GM19239 (cell line): Measurements from ENCODE around the gene ASCL3.
A peak's percentile ranks its signal among the peaks of the same experiment; 100 is the strongest.
"Not testable (repeated sequence)": the region's sequence is repeated elsewhere in the genome, so short reads cannot be mapped to it uniquely, and the experiment has no call there.

Experiments used
- DNase-seq: peaks from one replicate; pipeline ENCODE4 v3.0.0; 2011; ENCODE audit warnings: low spot score; ENCODE audit not compliant: insufficient read length
- FAIRE-seq: peaks from 2 replicates; lab custom pipeline; 2011; peaks lifted over from hg19 to GRCh38; lab: Jason Lieb, UNC

ASCL3 gene, protein sequence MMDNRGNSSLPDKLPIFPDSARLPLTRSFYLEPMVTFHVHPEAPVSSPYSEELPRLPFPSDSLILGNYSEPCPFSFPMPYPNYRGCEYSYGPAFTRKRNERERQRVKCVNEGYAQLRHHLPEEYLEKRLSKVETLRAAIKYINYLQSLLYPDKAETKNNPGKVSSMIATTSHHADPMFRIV

DNA sequence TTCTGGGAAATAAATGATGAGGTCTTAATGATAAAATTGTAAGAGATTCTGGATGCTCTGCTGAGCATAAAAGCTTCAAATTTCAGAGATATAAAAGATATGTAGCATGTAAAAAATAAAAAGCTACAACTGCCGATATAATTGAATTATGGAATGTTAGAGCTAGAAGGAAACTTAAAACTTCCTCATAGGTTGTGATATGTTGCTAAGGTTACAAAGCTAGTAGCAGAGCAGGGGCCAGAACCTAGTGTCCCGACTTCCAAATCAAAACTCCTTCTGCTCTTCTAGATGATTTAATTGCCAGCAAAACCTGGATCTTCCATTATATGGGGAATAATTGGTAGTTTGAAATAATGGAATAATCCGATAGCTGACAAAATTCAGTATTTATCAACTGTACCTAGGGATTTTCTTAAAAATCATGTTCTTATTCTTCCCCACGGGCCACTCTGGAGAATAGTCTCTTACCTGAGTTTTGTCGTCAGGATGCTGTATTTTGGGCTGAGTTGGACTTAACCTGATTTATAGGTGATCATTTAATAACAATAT, at the start of gene ASCL3:
Gene ASCL3 (minus strand): TSS at position 499 of the 549 bp plus-strand sequence. CDS start 4,855 bp downstream, outside the sequence.
- no peak for FAIRE-seq
- no peak for DNase-seq

DNA sequence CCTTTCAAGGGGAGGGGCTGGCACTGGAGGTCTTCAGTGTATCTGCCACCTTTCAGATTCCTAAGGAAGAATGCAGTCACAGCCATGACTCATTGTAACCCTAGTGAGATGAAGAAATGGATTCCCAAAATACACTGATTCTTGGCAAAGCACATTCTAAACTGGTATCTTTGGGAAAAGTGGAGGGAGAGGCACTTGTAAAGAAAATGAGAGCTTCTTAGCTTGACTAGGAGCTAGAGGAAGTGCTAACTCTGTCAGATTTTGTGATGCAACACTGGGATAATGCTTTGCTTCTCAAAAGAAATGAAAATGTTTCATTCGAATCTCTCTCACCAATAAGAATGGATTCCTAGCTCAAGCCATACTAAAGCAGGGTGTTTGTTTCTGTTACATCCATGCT, 46.6 kb upstream of the ASCL3 start:
- FAIRE-seq: no peak
- DNase-seq: no peak

DNA sequence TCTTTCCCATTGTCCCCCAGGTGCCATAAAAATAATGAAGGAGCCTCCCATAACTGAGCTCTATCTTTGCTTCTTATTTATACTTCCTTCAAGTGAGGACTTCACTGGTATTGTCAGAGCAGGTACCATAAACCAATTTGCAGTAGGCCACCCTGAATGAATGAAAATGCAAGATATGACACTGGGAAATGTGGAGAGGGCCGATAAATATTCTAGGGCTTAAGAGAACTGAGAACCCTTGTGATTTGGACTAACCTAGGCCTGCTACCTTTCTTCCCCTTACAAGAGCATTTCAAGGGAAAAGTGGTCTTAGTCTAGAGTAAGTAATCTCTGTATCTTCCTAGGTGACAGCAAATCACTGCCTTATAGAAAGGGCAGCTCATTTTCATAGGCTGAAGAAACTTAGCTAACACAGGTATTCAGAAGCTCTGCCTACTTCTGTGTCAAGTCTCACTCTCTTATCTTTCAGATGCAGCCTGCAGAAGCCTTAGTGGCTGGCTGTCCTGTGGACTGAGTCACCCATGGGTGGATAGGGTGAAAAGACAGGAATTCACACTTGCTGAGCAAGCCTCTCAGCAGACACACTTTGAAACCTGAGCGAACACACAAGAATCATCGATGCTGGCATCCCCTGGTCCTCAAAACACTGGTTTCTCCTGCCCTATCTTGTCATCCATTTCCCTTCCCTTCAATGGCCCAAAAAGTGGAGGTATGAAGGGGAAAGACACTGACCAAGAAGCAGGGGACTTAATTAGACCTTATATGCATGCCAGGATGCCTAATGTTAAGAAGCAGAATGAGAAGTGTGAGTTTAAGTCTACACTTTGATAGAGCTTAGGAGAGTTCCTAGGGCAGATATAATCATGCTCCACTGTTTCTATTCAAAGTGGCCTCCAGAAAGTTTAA, 45.8 kb upstream of the ASCL3 start:
- no peak for FAIRE-seq
- DNase-seq: no peak

DNA sequence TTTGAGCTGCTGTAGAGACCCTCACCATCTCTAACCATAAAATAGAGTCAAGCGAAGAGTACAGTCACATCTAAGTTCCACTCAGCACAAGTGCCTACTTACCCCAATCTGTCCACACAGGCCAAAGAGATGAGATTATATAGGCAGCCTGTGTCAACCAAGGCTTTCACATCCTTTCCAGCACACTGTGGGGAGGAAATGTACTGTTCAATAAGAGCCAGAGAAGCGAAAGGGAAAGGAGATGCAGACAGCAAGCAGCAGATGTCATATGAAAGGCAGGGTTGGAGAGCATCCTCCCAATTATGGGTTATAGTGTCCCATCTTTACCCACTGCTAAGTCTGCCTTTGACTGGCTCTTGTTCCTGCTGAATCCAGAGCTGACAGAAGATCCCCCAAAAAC, 44.6 kb upstream of the ASCL3 start:
- no peak for DNase-seq
- FAIRE-seq: no peak

DNA sequence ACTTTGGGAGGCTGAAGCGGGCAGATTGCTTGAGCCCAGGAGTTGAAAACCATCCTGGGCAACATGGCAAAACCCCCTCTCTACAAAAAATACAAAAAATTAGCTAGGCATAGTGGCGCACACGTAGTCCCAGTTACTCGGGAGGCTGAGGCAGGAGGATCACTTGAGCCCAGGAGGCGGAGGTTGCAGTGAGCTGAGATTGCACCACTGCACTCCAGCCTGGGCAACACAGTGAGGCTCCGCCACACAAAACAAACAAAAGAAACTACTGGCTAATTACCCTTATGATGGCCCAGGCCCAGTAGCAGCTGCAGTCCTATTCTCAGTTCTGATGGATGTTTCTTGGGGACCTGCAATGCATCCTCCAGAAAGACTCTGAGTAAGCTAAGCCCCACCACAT, 44.0 kb upstream of the ASCL3 start:
- not testable (repeated sequence) for FAIRE-seq, DNase-seq

DNA sequence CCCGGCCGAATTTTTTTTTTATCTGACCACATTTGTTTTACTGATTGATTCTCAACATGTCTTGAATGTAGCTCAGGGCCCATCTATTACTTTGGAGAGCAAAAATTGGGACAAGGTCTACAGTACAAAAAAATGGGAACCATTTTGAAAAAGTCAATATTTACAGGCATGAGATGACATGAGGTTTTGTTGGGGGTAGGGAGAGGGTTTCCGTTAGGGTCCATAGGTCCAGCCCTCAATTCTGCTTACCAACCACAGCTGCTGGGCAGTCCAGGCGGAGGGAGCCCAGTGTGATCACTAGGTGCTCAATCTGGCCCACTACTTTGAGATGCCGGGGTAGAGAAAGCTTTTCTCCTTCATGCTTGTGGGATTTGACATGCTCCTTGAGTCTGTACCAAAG, 42.6 kb upstream of the ASCL3 start:
- DNase-seq (no peak), FAIRE-seq (no peak)

DNA sequence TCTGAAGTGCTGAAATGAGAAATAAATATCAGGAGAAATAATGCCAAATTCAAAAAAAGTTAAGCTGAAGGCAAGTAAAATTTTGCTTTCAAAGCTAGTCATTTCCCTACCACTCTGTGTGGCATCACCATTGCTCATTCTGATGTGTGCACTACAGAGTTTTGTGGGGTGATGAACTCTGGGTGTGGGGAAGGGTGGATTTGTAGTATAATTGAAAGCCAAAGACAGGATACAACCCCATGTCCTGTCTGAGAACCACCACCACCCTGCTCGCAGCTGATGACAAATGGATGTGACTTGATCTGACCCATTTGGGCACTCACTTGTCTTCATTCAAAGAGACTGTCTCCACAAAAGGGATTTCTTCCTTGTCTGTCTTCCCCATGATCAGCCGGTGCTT, 40.7 kb upstream of the ASCL3 start:
- FAIRE-seq (no peak), DNase-seq (no peak)

DNA sequence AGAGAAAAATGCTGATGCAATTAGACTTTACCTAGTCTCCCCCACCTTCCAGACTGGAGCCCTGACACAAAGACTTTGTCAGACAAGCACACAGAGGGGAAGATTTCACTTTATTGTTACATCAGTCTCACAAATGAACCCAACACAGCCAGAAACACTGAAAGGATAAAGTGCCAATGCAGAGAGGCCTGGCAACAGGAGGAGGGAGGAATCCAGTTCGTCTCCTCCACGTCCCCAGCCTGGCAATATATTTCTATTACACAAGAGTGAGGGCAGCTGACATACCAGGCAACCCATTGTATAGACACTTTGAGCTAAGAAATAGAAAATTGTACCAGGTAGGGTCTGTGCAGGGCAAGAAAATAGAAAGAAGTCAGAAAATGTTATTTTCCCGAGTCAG, 37.7 kb upstream of the ASCL3 start:
- FAIRE-seq: no peak
- DNase-seq: no peak

DNA sequence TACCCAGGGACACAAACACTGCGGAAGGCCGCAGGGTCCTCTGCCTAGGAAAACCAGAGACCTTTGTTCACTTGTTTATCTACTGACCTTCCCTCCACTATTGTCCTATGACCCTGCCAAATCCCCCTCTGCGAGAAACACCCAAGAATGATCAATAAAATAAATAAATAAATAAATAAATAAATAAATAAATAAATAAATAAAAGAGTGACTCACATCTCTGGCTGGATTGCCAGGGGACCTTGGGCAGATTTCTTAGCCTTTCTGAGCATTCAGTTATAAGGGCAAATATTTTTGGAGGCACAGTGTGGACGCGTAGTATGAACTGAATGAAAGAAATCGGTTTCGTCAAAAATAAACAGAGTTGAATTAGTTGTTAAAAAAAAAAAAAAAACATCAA, 36.5 kb upstream of the ASCL3 start:
- DNase-seq: not testable (repeated sequence)

DNA sequence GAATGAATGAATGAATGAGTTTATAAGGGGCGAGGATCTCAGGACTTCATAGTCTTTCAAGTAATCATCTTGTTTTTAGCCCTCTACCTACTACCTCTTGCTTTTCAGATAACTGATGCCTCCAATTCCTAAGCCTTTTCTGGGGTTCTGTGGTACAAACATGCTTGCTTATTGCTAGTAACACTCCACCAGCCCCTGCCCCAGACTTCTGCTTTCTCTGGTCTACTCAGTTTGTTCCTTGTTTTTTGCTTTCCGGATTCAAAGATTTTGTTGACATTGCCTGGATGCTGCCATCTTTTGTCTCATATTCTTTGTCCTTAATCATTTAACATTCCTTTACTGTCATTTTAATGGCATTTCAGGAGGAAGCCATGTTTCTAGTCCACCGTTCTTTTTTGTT, 30.3 kb upstream of the ASCL3 start:
- no peak for DNase-seq
- FAIRE-seq: no peak

More for the DNA sequence above, 36.5 kb upstream of the ASCL3 start:
- FAIRE-seq: peak; percentile 54

DNA sequence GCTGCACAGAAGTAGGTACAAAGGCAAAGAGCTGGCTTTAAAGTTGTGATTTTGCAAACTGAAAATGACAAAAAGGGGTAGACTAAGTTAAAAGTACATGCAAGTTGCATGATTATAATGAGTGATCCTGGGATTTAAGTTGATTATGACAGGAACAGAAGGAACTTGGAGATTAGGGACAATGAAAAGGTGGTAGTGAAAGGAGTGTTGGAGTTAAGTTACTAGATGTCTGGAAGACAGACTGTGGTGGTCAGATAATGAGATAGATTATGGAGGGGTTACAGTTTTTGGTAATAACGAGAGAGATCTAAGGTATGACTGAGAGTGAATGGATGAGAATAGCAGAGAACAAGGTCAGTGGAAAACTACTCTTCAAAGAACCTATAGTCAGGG, 29.1 kb upstream of the ASCL3 start:
- FAIRE-seq: no peak

DNA sequence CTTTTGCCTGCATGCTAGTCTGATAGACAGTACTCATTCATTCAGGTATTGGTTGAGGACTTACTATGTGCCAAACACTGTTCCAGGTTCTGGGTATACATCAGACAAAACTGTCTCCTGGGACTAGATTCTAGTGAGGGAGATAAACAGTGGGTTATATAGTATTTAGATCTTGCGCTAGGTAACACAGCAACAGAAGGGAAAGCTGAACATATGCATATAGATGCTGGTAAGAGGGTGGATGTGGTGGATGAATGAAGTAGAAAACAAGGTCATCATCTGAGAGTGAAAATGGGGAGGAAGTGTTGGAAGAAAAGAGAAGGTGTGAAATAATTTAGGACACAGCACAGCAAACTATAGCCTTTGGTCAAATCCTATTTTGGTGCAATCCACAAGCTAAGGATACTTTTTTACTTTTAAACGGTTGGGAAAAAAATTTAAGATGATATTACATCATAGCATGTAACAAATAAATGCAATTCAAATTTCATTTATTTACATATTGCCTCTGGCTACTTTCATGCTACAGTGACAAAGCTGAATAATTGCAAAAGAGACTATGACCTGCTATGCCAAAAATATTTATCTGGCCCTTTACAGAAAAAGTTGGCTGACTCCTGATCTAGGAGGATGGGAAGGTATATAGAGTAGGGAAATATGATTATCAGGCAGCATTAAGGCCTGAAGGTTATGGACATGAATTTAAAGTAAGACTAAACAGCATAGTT, 28.5 kb upstream of the ASCL3 start:
- FAIRE-seq (no peak), DNase-seq (no peak)

More for the DNA sequence above, 29.1 kb upstream of the ASCL3 start:
- no peak for DNase-seq

DNA sequence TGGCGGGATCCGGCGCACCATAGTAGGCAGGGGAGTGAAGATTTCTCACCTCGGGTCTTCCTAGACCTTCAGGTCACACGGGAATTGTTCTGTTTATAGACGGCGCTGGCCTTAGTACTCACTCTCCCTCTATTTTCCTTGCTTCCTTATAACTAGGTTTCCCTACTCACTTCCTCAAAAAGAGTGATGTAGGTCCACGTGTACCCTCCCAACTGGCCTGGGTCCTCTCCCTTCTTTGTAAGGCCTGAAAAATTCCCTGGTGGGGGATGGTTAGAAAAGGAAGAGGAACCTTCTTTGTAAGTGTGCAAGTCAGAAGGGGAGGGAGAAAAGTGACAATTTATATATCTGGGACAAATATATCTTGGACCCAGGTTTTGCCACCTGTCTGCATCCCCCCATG, 24.4 kb upstream of the ASCL3 start:
- DNase-seq (no peak), FAIRE-seq (no peak)

DNA sequence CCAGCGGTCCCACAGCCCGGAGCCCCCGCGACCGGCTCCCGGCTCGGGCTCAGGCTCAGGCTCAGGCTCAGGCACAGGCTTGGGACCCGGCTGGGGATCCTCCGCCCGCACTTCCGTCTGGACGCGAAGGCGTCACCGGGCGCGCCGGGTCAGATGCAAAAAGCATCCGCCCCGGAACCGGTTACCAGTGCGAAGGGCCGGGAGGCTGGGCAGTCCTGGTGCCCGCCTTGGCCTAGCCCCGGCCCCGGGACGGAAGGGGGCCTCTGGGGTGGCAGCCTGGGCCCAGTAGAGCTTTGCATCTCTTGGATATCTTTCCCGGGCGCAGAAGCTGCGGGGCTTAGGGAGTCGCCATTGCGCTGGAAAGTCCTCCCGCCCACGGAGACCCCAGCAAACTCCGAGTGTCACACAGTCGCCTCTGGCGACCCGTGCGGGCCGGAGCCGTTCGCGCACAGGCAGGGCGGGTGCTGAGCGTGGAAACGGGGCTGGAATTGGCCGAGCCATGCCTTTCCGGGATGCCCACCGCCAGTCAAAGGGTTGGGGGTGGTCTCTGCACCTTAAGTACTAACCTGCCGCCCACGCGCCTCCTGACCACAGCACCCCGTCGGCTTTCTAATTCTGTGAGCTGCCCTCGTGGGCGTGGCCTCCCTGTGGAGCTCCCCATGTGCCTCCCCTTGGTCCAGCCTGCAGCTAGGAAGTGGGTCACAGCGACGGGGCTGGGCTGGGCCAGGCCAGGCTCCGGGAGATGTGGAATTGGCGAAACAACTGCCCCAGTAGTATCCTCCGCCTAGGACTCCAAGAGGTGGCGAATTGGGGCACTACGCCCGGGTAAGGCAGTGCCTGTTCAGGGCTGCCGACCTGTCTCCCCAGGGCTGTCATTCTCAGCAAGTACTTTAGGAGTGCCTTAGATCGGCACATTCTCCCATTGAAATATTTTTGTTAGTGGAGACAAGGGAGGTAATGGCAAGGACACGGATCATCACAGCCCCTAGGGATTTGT, 21.8 kb upstream of the ASCL3 start, which contains the start of gene TMEM9B:
Gene TMEM9B (minus strand): TSS at position 119 of the 997 bp plus-strand sequence. CDS start 129 bp downstream, outside the sequence.
- DNase-seq (peak; percentile 66), FAIRE-seq (peak; percentile 91)

DNA sequence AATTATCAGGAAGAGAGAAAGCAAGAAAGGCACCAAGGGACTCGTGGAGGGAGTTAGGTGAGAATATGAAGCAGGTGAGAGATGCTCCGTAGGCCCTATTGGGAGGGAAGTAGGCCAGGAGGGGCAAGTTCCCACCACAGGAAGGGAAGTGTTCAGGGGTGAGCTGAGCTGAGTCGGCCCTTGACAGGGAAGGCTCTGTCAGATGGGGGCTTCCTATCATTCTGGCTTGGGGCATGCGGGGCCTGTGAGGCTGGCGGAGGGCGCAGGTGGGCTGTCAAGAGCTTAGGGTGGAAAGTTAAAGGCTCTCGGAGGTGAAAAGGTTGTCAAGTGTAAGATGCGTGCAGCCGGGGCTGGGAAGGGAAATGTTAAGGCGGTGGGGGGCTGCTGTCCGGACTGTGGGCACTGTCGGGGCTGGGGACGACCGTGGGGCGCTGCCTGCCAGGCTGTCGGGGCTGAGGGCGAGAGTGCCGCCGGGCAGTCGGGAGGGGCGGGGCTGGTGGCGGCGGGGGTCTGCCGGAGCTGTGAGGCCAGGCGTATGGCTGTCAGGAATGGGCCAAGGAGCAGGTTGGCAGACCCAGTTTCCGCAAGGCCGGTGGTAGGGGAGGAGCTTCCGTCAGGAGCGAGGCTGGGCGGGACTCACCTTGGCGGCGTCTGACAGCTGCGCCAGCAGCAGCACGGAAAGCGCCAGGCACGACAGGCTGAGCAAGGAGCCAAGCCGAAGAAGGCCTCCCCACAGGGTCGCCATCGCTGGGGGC, 20.9 kb upstream of the ASCL3 start:
- DNase-seq: peak; percentile 64
- FAIRE-seq: peak; percentile 89

DNA sequence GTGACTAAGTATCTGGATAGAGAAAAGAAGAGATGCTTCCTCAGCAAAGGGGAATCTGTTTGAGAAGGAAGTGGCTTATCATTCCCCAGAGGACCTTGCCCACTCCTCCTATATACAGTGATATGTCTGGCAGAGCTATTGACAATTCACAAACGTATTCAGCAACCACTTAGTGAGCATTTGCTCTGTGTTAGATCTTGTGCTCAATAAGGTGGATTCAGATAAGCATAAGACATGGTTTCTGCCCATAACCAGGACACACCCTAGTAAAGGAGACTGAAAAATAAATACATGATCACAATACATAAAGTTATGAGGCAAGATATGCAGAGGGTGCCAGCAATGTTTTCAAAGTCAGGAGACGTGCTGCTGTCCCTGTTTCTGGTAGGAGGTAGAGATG, 20.0 kb upstream of the ASCL3 start:
- no peak for DNase-seq
- FAIRE-seq: peak; percentile 44

DNA sequence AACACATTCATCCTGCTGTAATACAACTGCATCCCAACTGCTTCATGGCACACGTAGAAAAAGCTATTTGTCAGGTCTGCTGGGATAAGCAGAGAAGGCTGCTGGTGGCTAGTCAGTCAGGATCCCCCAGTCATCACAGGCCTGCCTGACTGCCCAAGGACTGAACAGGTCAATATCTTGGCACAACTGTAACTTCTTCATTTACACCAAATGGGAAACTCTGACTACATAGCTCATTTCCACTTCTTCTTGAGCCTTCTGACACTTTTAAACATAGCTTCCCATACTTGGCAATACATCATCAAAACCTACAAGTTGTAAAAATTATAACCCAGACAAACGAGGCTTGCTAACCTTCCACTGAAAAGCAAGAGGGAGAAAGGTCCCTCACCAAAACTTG, 18.6 kb upstream of the ASCL3 start:
- FAIRE-seq (no peak), DNase-seq (no peak)

DNA sequence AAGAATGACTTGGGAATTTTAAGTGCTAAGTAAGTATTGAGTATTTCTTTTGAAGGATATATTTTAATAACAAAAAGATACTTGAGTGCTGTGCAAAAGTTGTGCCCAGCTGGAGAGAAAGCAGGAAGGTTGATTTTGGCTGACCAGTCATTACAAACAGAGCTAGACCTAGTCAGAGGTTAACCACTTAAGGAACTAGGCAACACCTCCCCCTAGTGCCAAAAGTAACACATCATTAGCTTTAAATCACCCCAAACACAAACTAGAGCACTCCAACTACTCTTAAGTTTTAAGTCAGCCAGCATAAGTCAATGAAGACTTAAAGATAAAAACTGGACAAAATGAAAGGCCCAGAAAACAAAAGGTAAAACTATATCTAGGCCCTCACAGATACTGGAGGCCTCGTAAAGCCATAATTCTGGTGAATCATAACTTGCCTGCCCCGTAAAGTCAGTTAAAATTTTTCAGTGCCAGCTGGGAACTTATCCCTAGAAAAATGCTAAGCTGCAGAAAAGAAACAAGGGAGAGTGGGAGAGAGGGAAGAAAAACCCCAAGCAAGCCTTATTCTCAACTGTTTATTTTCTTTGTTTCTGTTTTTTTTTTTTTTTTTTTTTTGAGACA, 16.8 kb upstream of the ASCL3 start:
- peak; percentile 93 for FAIRE-seq

More for the DNA sequence above, 16.8 kb upstream of the ASCL3 start:
- DNase-seq: peak; percentile 68
